NCI-H2196 treated with DMSO at 0.1 percent for 48 hours (cell line): ENCODE measurements around the gene GLB1L2.

ENCODE experiments used
- DNase-seq: peaks from one replicate; lab custom pipeline; 2025; ENCODE audit not compliant: unreplicated experiment; lab: John Stamatoyannopoulos, UW

The GLB1L2 gene

GRCh38 chr11:134346976-134347350 lies 15.2 kb downstream of the GLB1L2 start:
- DNase-seq = no peak

- DNase-seq = no peak
These were observed 15.7 kb downstream of the GLB1L2 start for GRCh38 chr11:134347441-134347840.

GRCh38 chr11:134349109-134349801 lies 17.5 kb downstream of the GLB1L2 start:
- DNase-seq = no peak

- no peak for DNase-seq
These were observed 18.1 kb downstream of the GLB1L2 start for GRCh38 chr11:134349802-134350355.

GRCh38 chr11:134350381-134350780 lies 18.6 kb downstream of the GLB1L2 start:
- DNase-seq = no peak

- DNase-seq = no peak
These were observed 20.3 kb downstream of the GLB1L2 start for GRCh38 chr11:134352111-134352510.

GRCh38 chr11:134355136-134355535 lies 23.3 kb downstream of the GLB1L2 start:
- DNase-seq = no peak

- no peak for DNase-seq
These were observed 23.9 kb downstream of the GLB1L2 start for GRCh38 chr11:134355656-134356055.

- DNase-seq = no peak
These were observed 25.1 kb downstream of the GLB1L2 start for GRCh38 chr11:134356656-134357544.

GRCh38 chr11:134357545-134357839 lies 25.7 kb downstream of the GLB1L2 start:
- no peak for DNase-seq

- DNase-seq = no peak
These were observed 26.5 kb downstream of the GLB1L2 start for GRCh38 chr11:134358165-134358855.

- DNase-seq = no peak
These were observed 27.2 kb downstream of the GLB1L2 start for GRCh38 chr11:134358856-134359490.

- DNase-seq = no peak
These were observed 27.9 kb downstream of the GLB1L2 start for GRCh38 chr11:134359646-134360045.

GRCh38 chr11:134360050-134360835 lies 28.5 kb downstream of the GLB1L2 start:
- no peak for DNase-seq

GRCh38 chr11:134361661-134362060 lies 29.9 kb downstream of the GLB1L2 start:
- no peak for DNase-seq

GRCh38 chr11:134362192-134362901 lies 30.6 kb downstream of the GLB1L2 start:
- DNase-seq = no peak

- DNase-seq = no peak
These were observed 31.4 kb downstream of the GLB1L2 start for GRCh38 chr11:134363161-134363560.

- DNase-seq = no peak
These were observed 31.8 kb downstream of the GLB1L2 start for GRCh38 chr11:134363592-134363991.

- no peak for DNase-seq
These were observed 32.5 kb downstream of the GLB1L2 start for GRCh38 chr11:134364261-134364660.
